ENCODE results near the gene LIN7C.

The LIN7C gene

GRCh38 chr11:27468209-27468994 lies 38.2 kb downstream of the LIN7C start:
- Histone ChIP-seq H3K27ac (ENCODE audit: low read length) (no peak overlapping the region), H3K36me3 (ENCODE audit: control insufficient read depth, low read depth, low read length) (no peaks in the 10 kb centered on the region), H3K9ac (ENCODE audit: low read length) (no peak overlapping the region), H3K4me3 (ENCODE audit: low read length) (peak overlapping the region; percentile 76), H3K4me1 (ENCODE audit: control insufficient read depth, low read depth, low read length) (peaks cover 41% of the 10 kb centered on the region), H3K27me3 (ENCODE audit: control insufficient read depth, insufficient read depth, low read length) (no peaks in the 10 kb centered on the region), H3K9me3 (ENCODE audit: control insufficient read depth, low read depth, low read length) (no peaks in the 10 kb centered on the region)

DNA sequence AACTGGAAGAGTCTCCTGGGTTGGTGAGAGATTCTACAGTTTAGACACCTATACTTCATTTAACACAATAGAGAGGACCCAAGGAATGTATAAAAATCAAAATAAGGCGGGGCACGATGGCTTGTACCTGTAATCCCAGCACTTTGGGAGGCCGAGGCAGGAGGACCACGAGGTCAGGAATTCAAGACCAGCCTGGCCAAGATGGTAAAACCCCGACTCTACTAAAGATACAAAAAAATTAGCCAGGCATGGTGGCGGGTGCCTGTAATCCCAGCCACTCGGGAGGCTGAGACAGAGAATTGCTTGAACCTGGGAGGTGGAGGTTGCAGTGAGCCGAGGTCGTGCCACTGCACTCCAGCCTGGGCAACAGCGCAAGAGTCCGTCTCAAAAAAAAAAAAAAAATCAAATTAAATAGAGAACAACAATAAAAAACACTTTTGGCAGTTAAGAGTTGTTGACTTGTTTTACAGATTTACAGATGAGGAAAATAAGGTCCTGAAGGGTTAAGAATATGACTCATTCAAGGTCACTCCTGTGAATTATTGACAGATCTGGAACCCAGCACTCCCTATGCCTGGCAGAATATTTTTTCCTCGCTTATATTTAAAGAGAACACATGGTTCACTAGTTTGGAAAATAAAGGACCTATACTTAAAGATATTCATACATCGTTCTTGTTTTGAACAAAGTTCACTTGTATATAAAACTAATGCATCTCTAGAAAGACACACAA lies 39.2 kb downstream of the LIN7C start:
- Histone ChIP-seq H3K4me1 (ENCODE audit: control insufficient read depth, low read depth, low read length) (peaks cover 38% of the 10 kb centered on the region), H3K27ac (ENCODE audit: low read length) (no peak overlapping the region), H3K36me3 (ENCODE audit: control insufficient read depth, low read depth, low read length) (no peaks in the 10 kb centered on the region), H3K27me3 (ENCODE audit: control insufficient read depth, insufficient read depth, low read length) (no peaks in the 10 kb centered on the region), H3K9ac (ENCODE audit: low read length) (no peak overlapping the region), H3K9me3 (ENCODE audit: control insufficient read depth, low read depth, low read length) (no peaks in the 10 kb centered on the region), H3K4me3 (ENCODE audit: low read length) (peak overlapping the region; percentile 76)

DNA sequence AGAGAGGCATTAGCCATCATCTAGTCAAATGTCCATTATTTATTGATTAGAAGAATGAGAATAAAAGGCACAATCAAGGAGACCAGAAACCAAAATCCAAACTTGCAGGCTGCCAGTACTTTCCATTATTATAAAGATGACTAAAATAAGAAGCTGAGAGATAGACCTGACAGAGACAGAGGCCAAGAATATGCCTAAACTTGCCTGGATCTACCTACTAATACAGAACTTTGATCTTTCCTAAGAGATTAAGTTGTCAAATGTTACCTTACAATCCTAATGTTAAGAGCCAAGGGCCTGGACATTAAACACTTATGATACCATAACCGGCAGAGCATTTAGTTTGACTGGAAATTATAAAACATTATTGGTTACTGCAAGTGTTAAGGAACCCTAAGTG lies 40.2 kb downstream of the LIN7C start:
- H3K27me3 ChIP-seq (ENCODE audit: control insufficient read depth, insufficient read depth, low read length) = no peaks in the 10 kb centered on the region
- no peaks in the 10 kb centered on the region for H3K36me3 ChIP-seq (ENCODE audit: control insufficient read depth, low read depth, low read length)
- peaks cover 38% of the 10 kb centered on the region for H3K4me1 ChIP-seq (ENCODE audit: control insufficient read depth, low read depth, low read length)
- H3K9me3 ChIP-seq (ENCODE audit: control insufficient read depth, low read depth, low read length) = no peaks in the 10 kb centered on the region
- no peak overlapping the region for H3K4me3 ChIP-seq (ENCODE audit: low read length)
- H3K9ac ChIP-seq (ENCODE audit: low read length) = no peak overlapping the region
- no peak overlapping the region for H3K27ac ChIP-seq (ENCODE audit: low read length)

DNA sequence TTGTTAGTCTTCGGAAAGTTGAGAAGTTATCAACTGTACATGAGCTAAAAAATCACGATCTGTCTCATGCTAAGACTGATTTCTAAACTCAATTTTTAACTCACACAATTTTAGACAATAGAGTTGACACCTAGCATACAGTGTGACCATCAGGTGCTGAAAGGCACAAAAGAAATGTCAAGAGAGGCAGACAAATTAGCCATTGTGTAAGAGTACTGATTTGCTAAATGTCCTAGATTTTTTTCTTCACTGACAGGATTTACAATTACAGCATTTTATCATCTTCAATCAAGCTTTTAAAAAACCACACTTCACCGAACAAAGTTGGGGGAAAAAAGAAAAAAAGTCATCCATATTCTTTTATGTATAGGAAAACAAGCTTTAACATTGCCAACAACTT lies 40.9 kb downstream of the LIN7C start:
- no peak overlapping the region for H3K27ac ChIP-seq (ENCODE audit: low read length)
- H3K4me3 ChIP-seq (ENCODE audit: low read length) = no peak overlapping the region
- peaks cover 41% of the 10 kb centered on the region for H3K4me1 ChIP-seq (ENCODE audit: control insufficient read depth, low read depth, low read length)
- H3K27me3 ChIP-seq (ENCODE audit: control insufficient read depth, insufficient read depth, low read length) = no peaks in the 10 kb centered on the region
- no peaks in the 10 kb centered on the region for H3K36me3 ChIP-seq (ENCODE audit: control insufficient read depth, low read depth, low read length)
- H3K9me3 ChIP-seq (ENCODE audit: control insufficient read depth, low read depth, low read length) = no peaks in the 10 kb centered on the region
- no peak overlapping the region for H3K9ac ChIP-seq (ENCODE audit: low read length)

- no peak overlapping the region for H3K4me3 ChIP-seq (ENCODE audit: low read length)
- H3K9me3 ChIP-seq (ENCODE audit: control insufficient read depth, low read depth, low read length) = no peaks in the 10 kb centered on the region
- H3K9ac ChIP-seq (ENCODE audit: low read length) = no peak overlapping the region
- H3K27me3 ChIP-seq (ENCODE audit: control insufficient read depth, insufficient read depth, low read length) = no peaks in the 10 kb centered on the region
- H3K27ac ChIP-seq (ENCODE audit: low read length) = no peak overlapping the region
- H3K36me3 ChIP-seq (ENCODE audit: control insufficient read depth, low read depth, low read length) = no peaks in the 10 kb centered on the region
- H3K4me1 ChIP-seq (ENCODE audit: control insufficient read depth, low read depth, low read length) = peaks cover 44% of the 10 kb centered on the region
Measured at GRCh38 chr11:27464909-27465308, 41.7 kb downstream of the LIN7C start.

GRCh38 chr11:27464289-27464696 lies 42.3 kb downstream of the LIN7C start:
- H3K9me3 ChIP-seq (ENCODE audit: control insufficient read depth, low read depth, low read length) = no peaks in the 10 kb centered on the region
- peaks cover 39% of the 10 kb centered on the region for H3K4me1 ChIP-seq (ENCODE audit: control insufficient read depth, low read depth, low read length)
- no peak overlapping the region for H3K9ac ChIP-seq (ENCODE audit: low read length)
- H3K27me3 ChIP-seq (ENCODE audit: control insufficient read depth, insufficient read depth, low read length) = no peaks in the 10 kb centered on the region
- no peak overlapping the region for H3K27ac ChIP-seq (ENCODE audit: low read length)
- H3K4me3 ChIP-seq (ENCODE audit: low read length) = no peak overlapping the region
- no peaks in the 10 kb centered on the region for H3K36me3 ChIP-seq (ENCODE audit: control insufficient read depth, low read depth, low read length)

DNA sequence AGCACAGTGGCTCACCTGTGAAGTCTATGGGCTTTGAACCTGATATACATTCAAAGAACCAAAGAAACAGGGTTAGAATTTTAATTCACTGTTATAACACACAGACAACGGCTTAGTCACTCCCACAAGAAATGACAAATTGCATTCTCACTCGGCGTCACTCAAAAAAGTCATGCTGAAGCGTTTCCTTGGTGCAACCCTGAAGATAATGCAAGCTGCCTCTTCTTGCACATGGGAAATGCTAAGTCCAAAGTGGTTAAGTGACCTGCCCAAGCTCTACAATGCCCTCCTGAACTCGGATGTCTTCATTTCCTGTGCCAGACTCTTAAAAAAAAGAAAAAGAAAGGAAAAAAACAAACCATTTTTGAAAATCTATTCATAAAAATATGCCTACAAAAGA lies 44.0 kb downstream of the LIN7C start:
- Histone ChIP-seq H3K36me3 (ENCODE audit: control insufficient read depth, low read depth, low read length) (no peaks in the 10 kb centered on the region), H3K9me3 (ENCODE audit: control insufficient read depth, low read depth, low read length) (no peaks in the 10 kb centered on the region), H3K9ac (ENCODE audit: low read length) (no peak overlapping the region), H3K4me1 (ENCODE audit: control insufficient read depth, low read depth, low read length) (peaks cover 29% of the 10 kb centered on the region), H3K4me3 (ENCODE audit: low read length) (no peak overlapping the region), H3K27ac (ENCODE audit: low read length) (no peak overlapping the region), H3K27me3 (ENCODE audit: control insufficient read depth, insufficient read depth, low read length) (no peaks in the 10 kb centered on the region)

- H3K4me1 ChIP-seq (ENCODE audit: control insufficient read depth, low read depth, low read length) = peaks cover 41% of the 10 kb centered on the region
Measured at GRCh38 chr11:27460158-27460978, 46.2 kb downstream of the LIN7C start.

DNA sequence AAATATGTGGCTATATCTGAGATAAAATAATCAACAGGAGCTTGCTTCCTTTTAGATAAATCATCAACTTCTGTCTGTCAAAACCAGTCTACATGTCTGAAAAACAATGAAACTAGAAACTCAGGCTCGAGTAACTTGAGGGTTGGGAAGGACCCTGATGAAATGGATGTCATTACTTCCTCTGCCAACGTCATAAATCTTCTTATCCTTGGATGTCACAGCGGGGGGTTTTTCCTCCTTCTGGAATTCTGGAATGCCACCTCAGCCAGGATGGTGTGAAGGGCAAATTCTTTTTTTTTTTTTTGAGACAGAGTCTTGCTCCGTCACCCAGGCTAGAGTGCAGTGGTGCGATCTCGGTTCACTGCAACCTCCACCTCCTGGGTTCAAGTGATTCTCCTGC lies 47.4 kb downstream of the LIN7C start:
- Histone ChIP-seq H3K27ac (ENCODE audit: low read length) (no peak overlapping the region), H3K27me3 (ENCODE audit: control insufficient read depth, insufficient read depth, low read length) (no peaks in the 10 kb centered on the region), H3K4me3 (ENCODE audit: low read length) (no peak overlapping the region), H3K9ac (ENCODE audit: low read length) (no peak overlapping the region), H3K9me3 (ENCODE audit: control insufficient read depth, low read depth, low read length) (no peaks in the 10 kb centered on the region), H3K4me1 (ENCODE audit: control insufficient read depth, low read depth, low read length) (peaks cover 31% of the 10 kb centered on the region), H3K36me3 (ENCODE audit: control insufficient read depth, low read depth, low read length) (peaks cover 3% of the 10 kb centered on the region)

More at GRCh38 chr11:27460158-27460978, 46.2 kb downstream of the LIN7C start:
- H3K27me3 ChIP-seq (ENCODE audit: control insufficient read depth, insufficient read depth, low read length) = no peaks in the 10 kb centered on the region
- H3K9me3 ChIP-seq (ENCODE audit: control insufficient read depth, low read depth, low read length) = no peaks in the 10 kb centered on the region
- H3K4me3 ChIP-seq (ENCODE audit: low read length) = peak overlapping the region; percentile 12
- H3K36me3 ChIP-seq (ENCODE audit: control insufficient read depth, low read depth, low read length) = peaks cover 3% of the 10 kb centered on the region
- no peak overlapping the region for H3K9ac ChIP-seq (ENCODE audit: low read length)
- H3K27ac ChIP-seq (ENCODE audit: low read length) = peak overlapping the region; percentile 30

GRCh38 chr11:27458182-27458581 lies 48.4 kb downstream of the LIN7C start:
- Histone ChIP-seq H3K9ac (ENCODE audit: low read length) (no peak overlapping the region), H3K4me3 (ENCODE audit: low read length) (no peak overlapping the region), H3K27ac (ENCODE audit: low read length) (no peak overlapping the region), H3K36me3 (ENCODE audit: control insufficient read depth, low read depth, low read length) (peaks cover 3% of the 10 kb centered on the region), H3K4me1 (ENCODE audit: control insufficient read depth, low read depth, low read length) (peaks cover 35% of the 10 kb centered on the region), H3K27me3 (ENCODE audit: control insufficient read depth, insufficient read depth, low read length) (no peaks in the 10 kb centered on the region), H3K9me3 (ENCODE audit: control insufficient read depth, low read depth, low read length) (no peaks in the 10 kb centered on the region)

- peaks cover 39% of the 10 kb centered on the region for H3K4me1 ChIP-seq (ENCODE audit: control insufficient read depth, low read depth, low read length)
- H3K9me3 ChIP-seq (ENCODE audit: control insufficient read depth, low read depth, low read length) = no peaks in the 10 kb centered on the region
- H3K36me3 ChIP-seq (ENCODE audit: control insufficient read depth, low read depth, low read length) = peaks cover 3% of the 10 kb centered on the region
- no peak overlapping the region for H3K4me3 ChIP-seq (ENCODE audit: low read length)
- no peak overlapping the region for H3K27ac ChIP-seq (ENCODE audit: low read length)
- H3K27me3 ChIP-seq (ENCODE audit: control insufficient read depth, insufficient read depth, low read length) = no peaks in the 10 kb centered on the region
- H3K9ac ChIP-seq (ENCODE audit: low read length) = no peak overlapping the region
Measured at GRCh38 chr11:27456795-27457329, 49.7 kb downstream of the LIN7C start.
